CD14-positive monocyte (primary cell): Measurements from ENCODE around the gene MED31. TPM values are rescaled to one million over a fixed set of nuclear protein-coding genes. Genes with fewer than 3 reads are reported as not detected.
A peak's percentile ranks its signal among the peaks of the same experiment; 100 is the strongest.

Experiments used
- DNase-seq, 3 donors: peaks; one replicate each; pipeline ENCODE4 v3.0.0-alpha.2; 2011 to 2022
- H2AFZ ChIP-seq: 2 replicates; pipeline ENCODE4 v1.6.0; 2012; ENCODE audit warnings: mild to moderate bottlenecking, low read depth, low read length, inconsistent platforms; ENCODE audit not compliant: insufficient read depth, poor library complexity, severe bottlenecking
- H3K27ac ChIP-seq, 2 donors: 1 replicate in 1 of 2; 2 replicates in 1 of 2; pipeline ENCODE4 v1.5.1; 2012 to 2013; ENCODE audit warnings: low read length in 2 of 2, control low read depth in 1 of 2, inconsistent platforms in 1 of 2, low read depth in 1 of 2, mild to moderate bottlenecking in 1 of 2
- H3K27me3 ChIP-seq, 2 donors: one replicate each; pipeline versions ENCODE4 v1.6.0 to v1.6.1; 2011 to 2013; ENCODE audit warnings: low read length in 2 of 2; ENCODE audit not compliant: control insufficient read depth in 2 of 2, insufficient read depth in 2 of 2
- H3K36me3 ChIP-seq, 2 donors: replicated peaks in 1 of 2; 1 replicate in 1 of 2; 2 replicates in 1 of 2; pipeline versions ENCODE4 v1.5.1 to v1.6.1; 2012 to 2013; ENCODE audit warnings: low read length in 2 of 2, control low read depth in 1 of 2, inconsistent platforms in 1 of 2, mild to moderate bottlenecking in 1 of 2; ENCODE audit not compliant: insufficient read depth in 2 of 2, control insufficient read depth in 1 of 2
- H3K4me1 ChIP-seq, 2 donors: 1 replicate in 1 of 2; 2 replicates in 1 of 2; pipeline versions ENCODE4 v1.5.1 to v1.6.1; 2012 to 2013; ENCODE audit warnings: low read length in 2 of 2, control low read depth in 1 of 2, inconsistent platforms in 1 of 2, mild to moderate bottlenecking in 1 of 2, moderate library complexity in 1 of 2; ENCODE audit not compliant: insufficient read depth in 2 of 2, control insufficient read depth in 1 of 2
- H3K4me2 ChIP-seq: replicated peaks from 2 replicates; pipeline ENCODE3; 2012; ENCODE audit warnings: low read length, moderate library complexity, mild to moderate bottlenecking; ENCODE audit not compliant: poor library complexity, severe bottlenecking; ENCODE audit errors: extremely low read depth
- H3K4me3 ChIP-seq, 3 experiments: fragments of 200-600 bp in 1 of 3; sonication (generic) in 1 of 3; replicated peaks in 1 of 3; 1 replicate in 2 of 3; 2 replicates in 1 of 3; pipeline ENCODE4 v1.5.1; 2011 to 2013; ENCODE audit warnings: low read length in 3 of 3, mild to moderate bottlenecking in 3 of 3, control low read depth in 2 of 3, low read depth in 2 of 3, inconsistent platforms in 1 of 3, moderate library complexity in 1 of 3
- H3K79me2 ChIP-seq: 2 replicates; pipeline ENCODE4 v1.6.0; 2012; ENCODE audit warnings: mild to moderate bottlenecking, control low read depth, inconsistent platforms, low read length, moderate library complexity; ENCODE audit not compliant: insufficient read depth
- H3K9ac ChIP-seq: 2 replicates; pipeline ENCODE4 v1.6.0; 2017; ENCODE audit warnings: low read length, mild to moderate bottlenecking; ENCODE audit not compliant: insufficient read depth, poor library complexity, severe bottlenecking
- H3K9me3 ChIP-seq, 2 donors: replicated peaks in 1 of 2; 1 replicate in 1 of 2; 2 replicates in 1 of 2; pipeline versions ENCODE4 v1.5.1 to v1.6.1; 2012 to 2013; ENCODE audit warnings: low read length in 2 of 2, control low read depth in 1 of 2; ENCODE audit not compliant: control insufficient read depth in 1 of 2, insufficient read depth in 1 of 2
- H4K20me1 ChIP-seq: 2 replicates; pipeline ENCODE4 v1.6.0; 2012; ENCODE audit warnings: mild to moderate bottlenecking, low read length, control low read depth, moderate library complexity; ENCODE audit not compliant: insufficient read depth
- H3K27ac Mint-ChIP-seq, 7 donors: one replicate each; pipeline ENCODE4 v1.8.0; 2020; ENCODE audit warnings: mild to moderate bottlenecking in 7 of 7, mixed read lengths in 7 of 7, moderate library complexity in 6 of 7, inconsistent platforms in 2 of 7
- H3K27me3 Mint-ChIP-seq, 3 donors: one replicate each; pipeline ENCODE4 v1.8.0; 2021 to 2022; ENCODE audit warnings: low read depth in 3 of 3, mild to moderate bottlenecking in 3 of 3, mixed read lengths in 3 of 3, moderate library complexity in 3 of 3, inconsistent platforms in 1 of 3
- H3K36me3 Mint-ChIP-seq, 2 donors: one replicate each; pipeline ENCODE4 v1.8.0; 2020; ENCODE audit warnings: mixed read lengths in 2 of 2, inconsistent platforms in 1 of 2, mild to moderate bottlenecking in 1 of 2
- H3K4me1 Mint-ChIP-seq: one replicate; pipeline ENCODE4 v1.8.0; 2020; ENCODE audit warnings: mild to moderate bottlenecking, mixed read lengths
- H3K4me3 Mint-ChIP-seq, 2 donors: one replicate each; pipeline ENCODE4 v1.8.0; 2020; ENCODE audit warnings: mild to moderate bottlenecking in 2 of 2, mixed read lengths in 2 of 2, moderate library complexity in 1 of 2
- H3K9me3 Mint-ChIP-seq, 7 donors: one replicate each; pipeline ENCODE4 v1.8.0; 2020 to 2022; ENCODE audit warnings: mixed read lengths in 7 of 7, mild to moderate bottlenecking in 6 of 7, moderate library complexity in 6 of 7, inconsistent platforms in 2 of 7
- WGBS: methylation state at CpG from one replicate; pipeline ENCODE4 v1.1.5; 2013; ENCODE audit warnings: missing lambda C conversion rate; ENCODE audit not compliant: insufficient coverage; 5-methylcytosine and 5-hydroxymethylcytosine counted together
- intact Hi-C, 2 donors: fragments of 100-400 bp; cut with micrococcal nuclease; formaldehyde crosslinking; loops; one replicate each; pipeline versions ENCODE4 v1.15.0 to v1.15.1; 2023
- polyA plus RNA-seq, 3 donors: library from polyadenylated mRNA; depleted of rRNA in 1 of 3; unstranded in 2 of 3; stranded (reverse) in 1 of 3; fragments of 300-500 nt in 2 of 3; fragments of >200 nt in 1 of 3; fragmentation: Illumina TruSeq in 2 of 3; gene quantifications; 1 replicate in 2 of 3; 2 replicates in 1 of 3; pipeline ENCODE4 v1.2.3, GENCODE V29; 2012 to 2021
- TF ChIP-seq, protein P1 (sequence below): fragments of 200-600 bp; IDR thresholded peaks from one replicate; pipeline ENCODE4 v1.8.0; 2022; ENCODE audit warnings: antibody characterized with exemption, mild to moderate bottlenecking

MED31 gene
- polyA plus RNA-seq, 3 donors: 6.8 to 38.2 (median 33.6) TPM

DNA sequence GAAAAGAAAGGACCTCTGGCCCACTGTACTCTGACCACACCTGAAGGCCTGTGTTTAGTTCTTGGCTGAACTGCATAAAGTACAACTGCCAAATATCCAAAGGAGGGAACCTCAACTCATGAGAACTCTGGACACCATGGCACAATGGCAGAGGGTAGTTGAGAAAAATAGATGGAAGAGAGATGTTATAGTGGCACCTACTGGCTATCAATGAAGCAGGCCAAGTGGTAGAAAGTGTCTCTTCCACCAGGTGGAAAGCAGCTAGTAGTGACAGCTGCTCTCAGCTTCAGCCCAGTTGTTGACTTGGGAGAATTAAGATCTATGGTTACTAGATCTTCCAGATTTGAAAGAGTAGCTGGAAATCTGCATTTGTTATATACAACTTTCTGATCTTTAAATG, 3.2 kb downstream of the MED31 start:
- Histone ChIP-seq H3K4me1 (peaks cover 18 to 20% of the 10 kb centered on the region in 2 donors), H4K20me1 (peaks cover 44% of the 10 kb centered on the region), H3K4me3 (no peak overlapping the region), H3K27ac (no peak overlapping the region), H3K9ac (no peak overlapping the region), H3K79me2 (peaks cover 46% of the 10 kb centered on the region), H3K4me2 (no peak overlapping the region), H3K36me3 (peaks cover 17 to 62% of the 10 kb centered on the region in 2 donors), H3K9me3 (no peaks in the 10 kb centered on the region), H2AFZ (no peak overlapping the region), H3K27me3 (peaks cover 10 to 13% of the 10 kb centered on the region in 2 donors)
- intact Hi-C loops: loop anchor here (1.0 to 10.0 kb wide), 2 partner anchors 173 to 175 kb away; no protein-coding TSS in a partner anchor
- Mint-ChIP-seq H3K9me3 (peaks cover 0 to 8% (median 0%) of the 10 kb centered on the region in 7 donors), H3K4me3 (no peak overlapping the region), H3K27ac (peak overlapping the region in 2 of 7 donors; percentile 4 to 73), H3K4me1 (peaks cover 28% of the 10 kb centered on the region), H3K36me3 (peaks cover 57 to 60% of the 10 kb centered on the region in 2 donors), H3K27me3 (peaks cover 11 to 13% (median 12%) of the 10 kb centered on the region in 3 donors)
- DNase-seq: no peak
- TF ChIP-seq, protein P1, sequence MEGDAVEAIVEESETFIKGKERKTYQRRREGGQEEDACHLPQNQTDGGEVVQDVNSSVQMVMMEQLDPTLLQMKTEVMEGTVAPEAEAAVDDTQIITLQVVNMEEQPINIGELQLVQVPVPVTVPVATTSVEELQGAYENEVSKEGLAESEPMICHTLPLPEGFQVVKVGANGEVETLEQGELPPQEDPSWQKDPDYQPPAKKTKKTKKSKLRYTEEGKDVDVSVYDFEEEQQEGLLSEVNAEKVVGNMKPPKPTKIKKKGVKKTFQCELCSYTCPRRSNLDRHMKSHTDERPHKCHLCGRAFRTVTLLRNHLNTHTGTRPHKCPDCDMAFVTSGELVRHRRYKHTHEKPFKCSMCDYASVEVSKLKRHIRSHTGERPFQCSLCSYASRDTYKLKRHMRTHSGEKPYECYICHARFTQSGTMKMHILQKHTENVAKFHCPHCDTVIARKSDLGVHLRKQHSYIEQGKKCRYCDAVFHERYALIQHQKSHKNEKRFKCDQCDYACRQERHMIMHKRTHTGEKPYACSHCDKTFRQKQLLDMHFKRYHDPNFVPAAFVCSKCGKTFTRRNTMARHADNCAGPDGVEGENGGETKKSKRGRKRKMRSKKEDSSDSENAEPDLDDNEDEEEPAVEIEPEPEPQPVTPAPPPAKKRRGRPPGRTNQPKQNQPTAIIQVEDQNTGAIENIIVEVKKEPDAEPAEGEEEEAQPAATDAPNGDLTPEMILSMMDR: peak; percentile 22

DNA sequence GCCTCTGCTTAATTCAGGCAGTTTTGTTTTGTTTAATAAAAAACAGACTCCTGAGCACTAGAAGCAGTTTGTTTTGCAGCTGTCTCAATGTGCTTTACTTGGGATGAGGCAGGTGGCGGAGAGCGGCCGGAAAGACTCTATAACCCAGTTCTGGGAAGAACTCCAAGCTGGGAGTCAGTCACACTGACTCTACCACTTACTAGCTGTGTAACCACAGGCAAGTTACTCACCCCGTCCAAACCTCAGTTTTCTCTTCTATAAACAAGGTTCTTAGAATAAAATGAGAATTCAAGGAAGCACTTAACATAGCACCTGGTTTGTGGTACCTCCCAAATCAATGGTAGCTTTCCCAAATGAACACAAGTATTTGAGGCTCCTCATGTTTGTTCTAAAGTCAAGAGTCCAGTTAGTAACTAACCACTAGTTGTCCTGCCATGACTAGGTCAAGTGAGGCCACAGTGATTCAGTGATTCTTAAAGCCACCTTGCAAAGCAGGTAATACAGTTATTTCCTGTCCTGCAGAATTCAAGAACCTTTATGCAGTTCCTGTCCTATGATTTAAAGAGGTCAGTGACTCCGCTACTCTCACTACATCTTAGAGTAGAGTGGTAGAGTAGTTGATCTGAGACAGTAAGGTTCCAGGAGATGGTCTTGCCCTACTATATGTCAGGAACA, 7.8 kb downstream of the MED31 start:
- H3K27ac Mint-ChIP-seq: no peak overlapping the region
- Histone ChIP-seq H3K9ac (no peak overlapping the region), H3K4me2 (no peak overlapping the region), H3K4me3 (no peak overlapping the region), H4K20me1 (peaks cover 42% of the 10 kb centered on the region), H3K79me2 (peaks cover 51% of the 10 kb centered on the region), H2AFZ (no peak overlapping the region), H3K36me3 (peaks cover 20 to 59% of the 10 kb centered on the region in 2 donors), H3K9me3 (no peaks in the 10 kb centered on the region), H3K27me3 (no peaks in the 10 kb centered on the region), H3K4me1 (peaks cover 21 to 32% of the 10 kb centered on the region in 2 donors), H3K27ac (no peak overlapping the region)
- TF ChIP-seq, protein P1: no peak
- H3K9me3 Mint-ChIP-seq: no peaks in the 10 kb centered on the region
- no peak overlapping the region for H3K4me3 Mint-ChIP-seq
- peaks cover 34% of the 10 kb centered on the region for H3K4me1 Mint-ChIP-seq
- intact Hi-C loops: loop anchor here in 1 of 2 donors (10.0 kb wide), 1 partner anchor 169 kb away; no protein-coding TSS in a partner anchor
- peaks cover 0 to 11% (median 0%) of the 10 kb centered on the region in 3 donors for H3K27me3 Mint-ChIP-seq
- no peak for DNase-seq
- H3K36me3 Mint-ChIP-seq: peaks cover 50% of the 10 kb centered on the region in 2 donors
- 100% methylated on average over 3 of the region's 5 CpGs for WGBS
